SHP77 (cell line): ENCODE measurements around the gene LMO1.
A peak's percentile ranks its signal among the peaks of the same experiment; 100 is the strongest.

Source experiments
- DNase-seq, 2 experiments: peaks; one replicate each; lab custom pipeline; 2025; lab: John Stamatoyannopoulos, UW

The LMO1 gene

DNA sequence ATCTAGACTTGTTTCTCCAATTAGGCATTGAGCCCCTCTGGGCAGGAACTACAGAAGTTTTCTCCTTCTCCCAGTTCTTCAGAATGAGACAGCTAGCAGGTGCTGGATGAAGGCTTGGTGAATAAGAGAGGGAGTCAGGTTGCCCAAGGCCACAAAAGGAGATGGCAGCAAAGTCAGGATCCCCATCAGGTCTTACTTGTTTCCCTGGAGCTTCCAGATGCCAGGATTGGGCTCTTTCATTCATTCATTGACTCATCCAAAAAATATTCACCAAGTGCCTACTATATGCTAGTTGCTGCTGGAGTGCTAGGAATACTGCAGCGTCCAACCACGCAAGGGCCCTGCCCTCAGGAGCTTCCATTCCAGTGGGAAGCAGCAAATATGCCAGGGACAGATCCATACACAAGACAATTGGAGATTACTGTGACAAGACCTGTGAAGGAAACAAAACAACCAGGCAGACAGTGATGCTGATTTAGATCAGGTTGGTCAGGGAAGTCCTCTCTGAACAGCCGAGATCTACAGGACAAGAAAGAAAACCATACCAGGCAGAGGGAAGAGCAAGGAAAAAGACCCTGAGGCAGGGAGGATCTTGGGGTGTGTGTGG is 24.6 kb upstream of the LMO1 start:
- DNase-seq, result no peak

DNA sequence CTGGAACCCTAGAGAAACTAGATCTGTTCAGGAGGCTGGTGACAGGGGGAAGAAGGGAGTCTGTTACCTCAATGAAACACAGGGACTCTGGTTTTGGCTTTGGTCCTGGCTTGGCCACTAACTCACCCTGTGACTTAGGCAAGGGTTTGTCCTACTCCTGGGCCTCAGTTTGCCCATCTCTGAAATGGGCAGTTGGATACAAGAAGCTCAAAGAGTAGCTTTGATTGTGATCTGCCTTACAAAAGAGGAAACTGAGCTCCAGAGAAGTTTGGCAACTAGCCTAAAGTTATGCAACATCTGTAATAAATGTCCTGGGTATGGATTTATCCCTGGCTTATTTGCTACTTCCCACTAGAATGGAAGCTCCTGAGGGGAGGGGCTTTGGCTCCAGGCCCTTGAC is 24.0 kb upstream of the LMO1 start:
- DNase-seq, result no peak

DNA sequence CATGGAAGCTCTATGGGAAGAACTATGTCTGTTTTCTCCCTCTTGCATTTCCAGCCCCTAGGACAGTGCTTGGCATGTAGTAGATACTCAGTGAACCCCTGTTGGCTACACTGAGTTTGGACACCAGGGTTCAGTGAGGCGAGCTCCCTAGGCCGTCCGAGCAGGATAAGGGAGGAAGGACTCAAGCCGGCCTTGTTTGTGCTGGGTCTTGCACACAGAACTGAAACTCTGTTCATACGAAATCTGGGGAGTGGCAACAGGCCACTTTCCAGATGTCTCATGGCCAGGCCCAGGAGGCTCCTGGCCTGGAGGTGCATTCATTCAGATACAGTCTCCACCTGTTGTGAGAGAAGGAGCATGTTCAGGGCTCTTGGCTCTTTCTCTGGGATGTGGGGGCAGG is 23.6 kb upstream of the LMO1 start:
- no peak for DNase-seq

DNA sequence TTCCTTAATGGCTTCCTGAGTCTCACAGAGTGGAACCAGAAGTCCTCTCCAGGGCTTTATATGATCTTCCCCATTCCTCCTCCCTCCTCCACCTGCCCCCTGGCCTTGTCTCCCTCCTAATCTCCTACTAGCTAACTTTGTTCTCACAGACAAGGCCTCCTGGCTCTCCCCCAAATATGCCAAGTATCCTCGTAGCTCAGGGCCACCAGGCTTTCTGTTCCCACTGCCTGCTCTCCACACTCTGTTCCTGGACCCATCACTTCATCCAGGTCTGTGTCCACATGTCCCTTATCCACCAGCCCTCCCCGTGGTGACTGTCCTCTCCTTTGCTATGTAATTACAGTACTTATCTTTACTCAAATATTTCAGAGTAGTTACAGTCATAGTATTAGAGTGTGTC is 23.2 kb upstream of the LMO1 start:
- DNase-seq, result no peak

DNA sequence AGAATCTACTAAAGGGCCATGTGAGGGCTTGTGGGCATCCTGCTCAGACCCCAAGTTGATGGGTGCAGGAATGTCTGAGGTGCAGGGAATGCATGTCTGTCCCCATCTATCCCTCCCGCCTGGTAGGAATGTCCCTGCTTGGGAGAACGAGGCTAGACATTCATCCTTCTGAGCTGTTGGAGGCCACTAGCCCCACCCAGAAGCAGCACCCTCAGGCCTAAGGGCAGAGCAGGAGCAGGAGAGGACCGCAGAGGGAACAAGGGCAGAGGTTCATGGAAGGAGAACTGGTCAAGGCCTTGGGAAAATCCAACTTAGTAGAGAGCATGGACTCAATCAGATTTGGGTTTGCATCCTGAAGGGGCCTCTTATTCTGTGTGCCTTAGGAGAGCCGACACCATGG is 22.1 kb upstream of the LMO1 start:
- DNase-seq, result no peak

DNA sequence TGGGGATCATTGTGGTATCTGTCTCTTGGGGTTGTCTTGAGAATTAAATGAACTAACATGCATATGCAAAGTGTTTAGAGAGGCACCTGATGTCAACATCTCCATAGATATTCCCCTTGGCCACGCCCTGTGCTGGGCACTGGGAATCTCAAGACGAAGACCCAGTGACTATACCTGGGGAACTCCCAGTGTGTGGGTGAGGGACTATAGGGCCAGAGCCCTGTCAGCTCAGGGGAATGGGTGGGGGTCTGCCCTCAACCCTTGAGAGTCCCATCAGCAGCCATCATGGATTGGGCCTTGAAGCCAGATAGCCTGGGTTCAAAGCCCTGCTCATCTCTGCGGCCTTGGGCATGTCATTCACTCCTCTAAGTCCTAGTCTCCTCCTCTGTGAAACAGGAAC is 21.6 kb upstream of the LMO1 start:
- DNase-seq, result no peak

DNA sequence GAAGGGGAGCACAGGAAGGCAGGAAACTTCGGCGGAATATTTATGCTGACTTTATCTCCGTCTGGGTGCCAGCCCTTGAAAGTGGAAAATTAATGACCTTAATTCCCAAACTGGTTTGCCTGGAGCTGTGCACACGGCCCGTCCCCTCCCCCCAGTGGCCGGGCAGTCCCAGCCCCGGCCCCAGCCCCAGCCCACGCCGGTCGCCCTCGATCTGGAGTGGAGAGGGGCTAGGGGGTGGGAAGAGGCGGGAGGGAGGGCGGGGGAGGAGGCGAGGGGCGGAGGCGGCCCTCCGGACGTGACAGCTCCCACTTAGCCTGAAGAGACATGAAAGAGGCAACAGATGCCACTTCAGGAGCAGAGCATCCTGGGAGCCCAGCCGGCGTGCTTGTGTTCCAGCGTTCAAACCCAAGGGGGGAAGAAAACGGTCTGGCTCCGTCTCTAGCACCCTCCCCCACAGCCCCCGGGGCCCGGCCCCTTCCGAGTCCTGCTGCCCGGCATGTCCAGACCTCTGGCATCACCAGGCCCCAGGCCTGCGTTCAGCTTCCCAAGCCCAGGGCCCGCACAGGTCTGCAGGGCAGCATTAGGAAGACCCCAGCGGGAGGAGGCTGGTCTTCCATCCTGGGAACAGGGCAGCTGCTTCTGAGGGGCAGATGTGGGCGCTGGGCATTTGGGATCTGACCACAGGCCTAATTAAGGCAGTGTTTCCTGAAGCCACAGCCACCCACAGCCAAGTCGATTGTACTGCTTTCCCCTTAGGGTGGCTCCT is 20.0 kb upstream of the LMO1 start:
- DNase-seq, result peak; percentile 21 to 28

DNA sequence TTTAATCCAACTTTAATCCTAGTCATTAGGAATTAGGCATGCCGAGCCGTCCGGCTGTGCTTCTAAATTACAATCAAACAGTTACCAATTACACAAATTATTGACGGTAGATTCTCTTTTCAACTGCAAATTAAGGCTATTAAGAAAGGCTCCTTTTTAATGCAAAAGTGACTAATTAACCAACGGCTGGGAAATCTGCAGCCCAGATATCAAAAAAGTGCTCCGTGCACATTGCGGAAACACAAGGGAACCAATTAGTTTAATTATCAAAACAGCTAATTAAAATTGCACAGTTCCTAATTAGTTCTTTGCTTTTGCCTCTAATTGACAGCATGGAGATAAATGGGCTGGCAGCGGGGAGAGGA is 19.4 kb upstream of the LMO1 start:
- no peak for DNase-seq

DNA sequence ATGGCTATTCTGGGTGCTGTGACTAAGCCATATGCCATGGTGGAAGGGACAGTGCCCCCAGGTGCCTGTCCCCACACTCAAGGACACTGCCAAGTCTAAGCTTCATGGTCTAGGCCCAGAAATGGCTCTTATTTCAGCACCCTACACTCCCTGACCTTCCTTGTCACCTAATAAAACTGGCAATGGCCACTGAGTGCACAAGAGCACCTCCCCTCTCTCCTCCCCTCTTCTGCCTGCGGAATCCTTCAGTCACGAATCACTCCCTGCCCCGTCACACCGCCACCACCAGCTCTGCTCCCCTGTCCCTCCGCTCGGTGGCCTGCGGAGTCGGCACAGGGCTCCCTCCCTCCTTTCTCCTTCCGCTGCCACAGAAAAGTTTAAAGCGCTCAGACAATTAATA is 19.0 kb upstream of the LMO1 start:
- DNase-seq, result peak in 1 of 2 experiments; percentile 15

DNA sequence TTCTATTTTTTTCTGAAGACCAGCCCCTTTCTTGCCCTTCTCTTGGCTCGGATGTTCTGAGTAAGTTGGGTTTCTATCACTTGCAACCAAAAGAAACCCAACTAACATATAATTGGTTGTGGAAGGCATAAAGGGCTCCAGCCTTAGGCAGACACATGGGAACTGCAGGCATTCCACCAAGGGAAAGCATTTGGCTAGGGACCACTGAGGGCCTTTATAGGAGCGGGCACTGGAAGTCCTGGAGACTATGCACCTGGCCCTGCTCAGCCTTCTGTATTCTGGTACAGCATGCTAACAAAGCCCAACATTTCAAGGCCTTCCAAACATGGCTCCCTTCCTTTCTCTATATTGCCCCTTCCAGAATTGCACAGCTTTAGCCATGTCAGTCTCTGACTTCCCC is 17.6 kb upstream of the LMO1 start:
- DNase-seq, result no peak

DNA sequence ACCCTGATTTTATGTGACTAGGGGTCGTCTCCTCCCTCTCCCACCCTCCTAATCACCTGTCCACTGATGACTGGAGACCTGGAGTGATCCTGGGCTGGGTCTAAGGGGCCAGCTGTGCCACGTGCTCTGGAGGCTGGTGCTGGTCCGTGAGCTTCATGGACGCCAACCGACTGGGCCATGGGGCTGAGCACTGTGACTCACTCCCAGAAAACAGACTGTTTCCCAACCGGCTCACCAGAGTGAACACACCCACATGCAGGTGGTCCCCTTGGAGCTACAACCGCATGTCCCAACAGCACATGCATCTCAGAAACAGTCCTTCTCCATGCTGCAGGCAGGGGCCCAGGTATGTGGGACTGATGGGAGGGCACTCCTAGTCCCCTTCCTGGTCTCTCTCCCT is 14.0 kb upstream of the LMO1 start:
- DNase-seq, result no peak

DNA sequence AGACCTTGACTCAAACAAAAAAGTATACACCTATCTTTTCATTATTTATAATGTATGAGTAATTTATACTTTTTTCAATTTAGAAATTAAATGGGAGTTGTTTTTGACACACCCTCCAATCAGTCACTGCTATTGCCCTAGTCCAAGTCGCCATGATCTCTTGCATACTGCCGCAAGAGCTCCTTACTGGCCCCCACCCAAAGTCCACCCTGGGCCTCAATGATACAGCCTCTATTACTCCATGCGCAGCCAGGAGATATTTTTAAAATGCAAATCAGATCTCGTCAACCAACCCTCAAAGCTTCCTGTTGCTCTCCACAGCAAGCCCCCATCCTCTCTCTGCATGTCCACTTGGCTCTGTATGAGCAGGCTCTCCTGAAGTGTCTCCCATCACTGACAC is 12.8 kb upstream of the LMO1 start:
- DNase-seq, result no peak

DNA sequence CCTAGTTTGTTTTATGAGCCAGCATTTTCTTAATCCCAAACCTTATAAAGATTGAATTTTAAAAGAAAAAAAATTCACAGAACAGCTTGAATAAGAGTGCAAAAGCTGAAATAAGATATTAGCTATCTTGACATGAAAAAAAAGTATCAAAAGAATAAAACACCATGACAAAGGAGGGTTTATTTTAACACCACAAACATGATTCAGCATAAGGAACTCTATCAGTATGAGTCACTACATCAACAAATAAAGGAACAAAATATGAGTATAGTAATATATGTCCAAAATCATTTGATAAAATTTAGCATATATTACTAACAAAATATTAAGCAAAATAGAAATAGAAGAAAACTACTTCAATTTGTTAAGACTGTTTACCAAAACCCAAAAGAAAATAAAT is 9.6 kb upstream of the LMO1 start:
- DNase-seq, result no peak

DNA sequence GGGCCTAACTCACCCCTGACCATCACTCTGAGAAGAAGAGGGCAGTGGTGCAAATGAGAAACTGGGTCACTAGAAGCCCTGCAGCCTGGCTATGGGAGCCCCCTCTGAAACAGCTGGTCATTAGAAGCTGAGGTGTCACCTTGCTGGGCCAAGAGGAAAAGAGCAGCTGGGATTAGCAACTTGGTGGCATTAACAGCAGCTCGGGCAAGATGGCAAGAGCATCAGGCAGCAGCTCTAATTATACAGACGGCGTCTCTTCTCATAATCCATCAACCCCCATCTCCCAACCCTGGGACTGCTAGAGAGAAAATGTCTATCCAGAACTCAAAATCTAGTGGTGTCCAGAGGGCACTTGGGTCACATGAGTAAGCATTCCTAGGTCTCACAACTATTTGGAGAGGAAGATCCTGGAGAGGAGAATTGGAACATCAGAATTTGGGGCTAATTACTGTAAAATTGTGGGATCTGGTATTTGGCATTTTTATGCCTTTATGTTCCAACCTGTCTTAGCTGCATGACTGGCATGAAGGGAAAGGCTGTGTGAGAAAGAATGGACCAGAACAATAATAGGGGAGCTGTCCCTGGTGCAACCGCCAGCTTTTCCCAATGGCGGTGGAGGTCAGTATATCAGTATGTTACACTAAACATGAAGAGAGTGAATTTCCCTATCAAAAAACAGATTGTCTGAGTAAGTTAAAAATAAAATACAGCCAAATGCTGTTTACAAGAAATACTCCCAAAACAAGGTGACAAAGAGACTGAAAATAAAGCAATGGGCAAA is 7.6 kb upstream of the LMO1 start:
- no peak for DNase-seq

DNA sequence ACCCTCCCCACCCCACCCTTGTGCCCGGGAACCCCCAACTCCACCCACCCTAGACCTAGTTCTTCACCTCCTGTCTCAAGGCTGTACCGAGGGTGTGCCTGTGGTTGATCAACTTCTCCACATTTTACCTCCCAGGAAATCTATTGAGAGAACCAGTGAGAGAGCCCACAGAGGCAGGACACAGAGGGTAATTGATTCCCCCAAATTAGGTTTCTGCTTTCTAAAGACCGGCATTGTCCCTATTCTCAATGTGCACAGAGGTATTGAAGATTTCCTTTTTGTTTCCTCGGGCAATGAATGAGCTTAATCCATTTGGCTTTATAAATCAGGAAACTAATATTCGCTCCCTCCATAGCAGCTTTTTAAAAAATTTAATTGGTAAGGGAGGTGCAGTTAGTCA is 6.0 kb upstream of the LMO1 start:
- DNase-seq, result no peak

DNA sequence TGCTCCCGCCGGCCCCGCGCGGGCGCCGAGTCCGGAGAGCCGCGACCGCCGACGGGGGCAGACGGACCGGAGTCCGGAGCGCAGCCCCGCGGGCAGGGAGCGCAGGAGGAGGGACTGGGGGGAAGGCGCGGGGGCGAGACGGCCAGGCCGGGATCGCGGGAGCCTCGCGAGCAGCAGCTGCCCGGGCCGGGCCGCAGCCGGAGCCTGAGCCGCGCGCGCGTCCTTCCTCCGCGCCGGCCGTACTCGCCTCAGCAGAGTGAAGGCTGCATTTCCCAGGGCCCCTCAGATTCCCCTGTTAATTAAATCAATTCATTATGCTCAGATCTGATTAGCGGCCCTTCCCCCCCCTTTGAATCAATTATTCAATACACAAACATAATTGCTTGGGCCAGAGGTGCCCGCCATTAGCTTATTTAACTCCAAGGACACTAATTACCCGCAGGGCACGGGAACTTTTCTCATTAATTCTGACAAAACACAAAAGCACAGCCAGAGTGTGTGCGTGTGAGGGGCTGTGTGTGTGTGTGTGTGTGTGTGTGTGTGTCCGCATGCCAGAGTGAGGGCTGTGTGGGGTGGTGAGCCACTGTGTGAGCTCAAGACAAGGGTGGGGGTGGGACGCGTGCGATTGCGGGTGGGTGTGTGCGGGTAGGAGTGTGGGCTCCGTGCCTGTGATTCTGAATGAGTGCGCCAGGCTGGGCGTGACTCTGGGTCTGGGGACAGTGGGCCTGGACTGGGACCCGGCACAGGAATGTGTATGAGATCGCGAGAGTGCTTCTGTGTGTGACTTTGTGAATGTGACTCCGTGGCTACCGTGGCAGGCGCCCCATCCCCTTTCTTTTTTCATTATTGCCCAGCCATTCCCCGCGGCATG is 5.1 kb upstream of the LMO1 start:
- no peak for DNase-seq

DNA sequence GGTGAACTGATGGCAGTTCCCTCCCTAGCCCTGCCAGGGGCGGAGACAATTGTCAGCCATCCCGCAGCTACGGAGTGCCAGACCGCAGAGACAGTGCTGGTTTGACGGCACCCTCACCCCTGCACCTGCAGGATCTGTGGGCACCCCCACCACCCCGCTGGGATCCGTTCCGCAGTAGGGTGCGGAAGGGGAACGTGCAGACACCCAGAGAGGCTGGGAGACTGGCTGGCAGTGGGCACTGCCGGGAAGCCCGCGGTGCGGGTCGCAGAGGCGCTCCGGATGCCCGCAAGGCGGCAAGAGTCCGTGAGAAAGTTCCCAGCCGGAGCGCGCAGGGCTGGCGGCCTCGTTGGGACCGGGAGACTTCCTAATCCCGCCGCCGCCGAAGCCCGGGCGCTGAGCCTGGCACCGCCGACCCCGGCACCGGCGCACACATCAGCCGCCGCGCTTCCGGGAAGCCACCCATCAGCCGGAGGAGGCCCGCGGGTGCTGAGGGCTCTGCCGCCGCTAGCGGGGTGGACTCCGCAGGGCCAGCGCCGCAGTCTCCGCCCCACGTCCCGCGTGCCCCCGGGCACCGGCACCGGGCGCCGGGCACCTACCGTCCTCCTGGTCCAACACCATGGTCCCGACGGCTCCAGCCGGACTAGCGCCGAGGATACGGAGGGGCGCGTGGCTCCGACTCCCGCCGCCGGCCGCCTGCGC is 4.3 kb upstream of the LMO1 start:
- DNase-seq, result no peak

DNA sequence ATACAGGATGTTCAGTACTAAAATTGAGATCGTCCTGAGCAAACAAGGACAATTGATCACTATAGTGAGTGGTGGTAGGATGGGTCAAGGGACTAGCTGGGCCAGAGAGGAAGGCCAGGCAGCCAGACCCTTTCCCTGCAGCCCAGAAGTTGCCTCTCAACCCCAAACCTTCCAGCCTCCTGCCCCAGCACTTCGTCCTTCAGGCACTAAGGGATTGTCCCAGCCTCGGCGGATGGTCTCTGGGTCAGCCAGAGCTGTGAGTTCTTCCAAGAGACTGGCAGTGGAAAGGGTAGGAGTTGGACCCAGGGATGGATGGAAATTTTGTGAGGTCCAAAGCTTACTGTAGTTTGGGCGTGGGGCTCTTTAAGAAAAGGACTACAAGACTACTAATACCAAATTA is 3.6 kb upstream of the LMO1 start:
- no peak for DNase-seq

DNA sequence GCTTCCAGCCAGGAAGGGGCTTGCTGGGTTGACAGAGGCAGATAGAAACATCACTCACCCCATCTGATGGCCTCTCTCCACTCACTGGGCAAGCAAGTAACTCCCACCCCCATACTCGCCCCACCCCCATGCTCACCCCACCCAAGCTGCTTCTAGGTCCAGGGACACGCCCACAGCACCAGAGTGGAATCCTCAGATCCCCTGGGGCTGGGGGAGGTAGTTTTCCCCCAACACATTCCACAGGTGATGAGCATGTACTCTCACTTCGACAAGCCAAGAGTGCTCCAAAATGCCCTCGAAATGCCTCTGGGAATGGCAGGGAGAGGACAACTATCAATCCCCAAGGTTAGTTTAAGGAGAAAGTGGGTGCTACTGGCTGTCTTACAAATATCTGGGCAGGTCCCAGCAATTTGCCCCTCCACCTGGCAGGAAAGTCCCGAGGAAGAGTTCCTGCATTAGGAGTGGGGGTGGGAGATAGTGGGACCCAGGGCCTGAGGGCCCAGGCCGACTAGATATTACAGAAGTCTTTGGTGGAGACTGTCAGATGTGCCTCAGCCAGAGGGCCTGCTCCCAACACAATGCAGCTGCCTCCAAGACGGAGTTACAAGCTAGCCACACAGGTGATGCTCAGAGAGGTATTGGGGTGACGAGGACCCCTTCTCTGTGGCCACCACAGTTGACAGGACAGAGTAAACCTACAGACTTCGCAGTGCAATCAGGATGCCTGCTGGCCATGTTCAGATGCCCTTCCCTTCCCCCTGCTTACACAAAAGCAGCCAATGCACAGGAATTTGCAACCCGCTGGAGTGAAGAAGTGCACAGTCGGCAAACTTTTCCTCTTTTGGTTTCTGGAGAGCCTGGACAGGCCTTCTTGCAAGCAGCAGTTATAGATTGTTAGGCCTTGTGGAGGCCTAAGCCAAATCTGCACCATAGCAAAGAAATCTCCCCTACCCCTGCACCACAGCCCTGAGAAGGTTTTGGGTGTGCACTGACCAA is 2.9 kb upstream of the LMO1 start:
- DNase-seq, result no peak

DNA sequence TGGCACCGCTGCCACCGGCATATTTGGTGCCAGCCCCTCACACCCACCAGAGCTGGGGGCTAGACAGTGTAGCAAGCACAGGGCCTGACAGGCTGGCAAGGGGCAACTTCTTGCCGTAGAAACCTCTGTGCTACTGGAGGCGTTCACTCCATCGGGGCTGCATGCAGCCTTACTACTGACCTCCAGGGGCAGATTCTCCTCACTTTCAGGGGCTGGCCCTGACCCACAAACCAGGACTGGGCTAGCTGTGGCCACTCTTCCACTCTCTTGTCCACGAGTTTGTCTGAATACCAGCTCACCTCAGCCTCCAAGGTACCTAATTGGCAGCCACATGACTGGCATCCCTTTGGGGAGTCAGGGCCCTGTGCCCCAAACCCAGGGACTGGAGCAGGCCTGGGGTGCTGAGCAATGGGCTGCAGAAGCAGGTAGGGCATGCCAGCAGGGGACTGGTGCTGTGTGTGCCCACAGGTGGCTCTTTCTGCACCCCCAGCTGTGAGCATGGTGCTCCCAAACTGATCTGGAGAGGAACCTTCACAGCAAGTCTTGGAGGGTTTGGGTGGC is 2.1 kb upstream of the LMO1 start:
- no peak for DNase-seq
